ENCODE data around the gene CRYZ.

DNA sequence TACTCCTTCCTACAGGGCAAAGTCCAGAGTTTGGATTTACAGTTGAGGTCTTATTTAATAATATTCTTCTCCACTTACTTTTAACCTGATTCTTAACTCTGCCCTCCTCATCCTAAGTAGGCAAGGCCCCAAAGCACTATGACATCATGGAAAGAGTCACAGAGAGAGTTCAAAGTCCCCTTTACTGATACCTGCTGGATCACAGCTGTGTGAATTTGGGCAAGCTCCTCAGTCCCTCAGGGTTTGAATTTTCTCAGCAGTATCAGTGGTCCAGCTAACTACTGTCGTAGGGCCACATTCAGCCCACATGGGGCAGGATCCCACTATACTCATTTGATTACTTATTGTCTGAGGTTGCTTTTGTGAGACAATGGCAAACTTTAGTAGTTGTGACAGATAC is 16.1 kb upstream of the CRYZ start:
- TF ChIP-seq, protein P1, sequence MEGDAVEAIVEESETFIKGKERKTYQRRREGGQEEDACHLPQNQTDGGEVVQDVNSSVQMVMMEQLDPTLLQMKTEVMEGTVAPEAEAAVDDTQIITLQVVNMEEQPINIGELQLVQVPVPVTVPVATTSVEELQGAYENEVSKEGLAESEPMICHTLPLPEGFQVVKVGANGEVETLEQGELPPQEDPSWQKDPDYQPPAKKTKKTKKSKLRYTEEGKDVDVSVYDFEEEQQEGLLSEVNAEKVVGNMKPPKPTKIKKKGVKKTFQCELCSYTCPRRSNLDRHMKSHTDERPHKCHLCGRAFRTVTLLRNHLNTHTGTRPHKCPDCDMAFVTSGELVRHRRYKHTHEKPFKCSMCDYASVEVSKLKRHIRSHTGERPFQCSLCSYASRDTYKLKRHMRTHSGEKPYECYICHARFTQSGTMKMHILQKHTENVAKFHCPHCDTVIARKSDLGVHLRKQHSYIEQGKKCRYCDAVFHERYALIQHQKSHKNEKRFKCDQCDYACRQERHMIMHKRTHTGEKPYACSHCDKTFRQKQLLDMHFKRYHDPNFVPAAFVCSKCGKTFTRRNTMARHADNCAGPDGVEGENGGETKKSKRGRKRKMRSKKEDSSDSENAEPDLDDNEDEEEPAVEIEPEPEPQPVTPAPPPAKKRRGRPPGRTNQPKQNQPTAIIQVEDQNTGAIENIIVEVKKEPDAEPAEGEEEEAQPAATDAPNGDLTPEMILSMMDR (IDR thresholded peaks at IDR 0.05), result no peak
- TF ChIP-seq POLR2A (IDR thresholded peaks at IDR 0.05), result no peak
